K562 (cell line): ENCODE results near the gene WDFY2. TPM values are rescaled to one million over a fixed set of nuclear protein-coding genes. Genes with fewer than 3 reads are reported as not detected.

Experiments
- ATAC-seq: fragments of 200-7000 bp; cut with Tn5 transposase; 3 replicates; pipeline ENCODE4 v1.9.1; 2020; ENCODE audit warnings: moderate library complexity
- BruUV-seq: library from RNA; stranded (reverse); fragments of 400-500 nt; replicated peaks from 2 replicates; lab custom pipeline; 2021; lab: Mats Ljungman, UMichigan
- CTCF ChIA-PET: fragments of 300-600 bp; formaldehyde crosslinking; extraction: SDS; loops from one replicate; lab custom pipeline; 2021; ENCODE audit warnings: low intra/inter-chr PET ratio; lab: Yijun Ruan, JAX
- POLR2A ChIA-PET: fragments of 300-600, 350-650 bp; sonication (Branson Sonifier 250); formaldehyde crosslinking; extraction: SDS; loops from one replicate; lab custom pipeline; 2021; ENCODE audit warnings: antibody characterized with exemption, inconsistent platforms; lab: Yijun Ruan, JAX
- DNase-seq, 4 experiments: peaks; one replicate each; pipeline versions ENCODE4 v3.0.0 to v3.0.0-alpha.2; 2011 to 2018; ENCODE audit warnings: low spot score in 3 of 4, mixed read lengths in 3 of 4; ENCODE audit errors: extremely low read depth in 1 of 4
- FAIRE-seq: peaks from 2 replicates; lab custom pipeline; 2011; peaks lifted over from hg19 to GRCh38; lab: Jason Lieb, UNC
- H2AFZ ChIP-seq: 2 replicates; pipeline ENCODE4 v1.6.0; 2011; ENCODE audit warnings: low read depth, low read length, control low read depth, inconsistent platforms
- H3K27ac ChIP-seq: fragments of 200-600 bp; 3 replicates; pipeline ENCODE4 v1.8.0; 2011; ENCODE audit warnings: low read depth, mild to moderate bottlenecking, control low read depth, inconsistent platforms, low read length, moderate library complexity, mixed read lengths; ENCODE audit errors: extremely low read depth
- H3K27me3 ChIP-seq, 2 experiments: fragments of 300-600 bp in 1 of 2; 2 replicates in 1 of 2; 3 replicates in 1 of 2; pipeline versions ENCODE4 v1.6.0 to v1.8.0; 2011; ENCODE audit warnings: inconsistent platforms in 2 of 2, low read length in 2 of 2, mild to moderate bottlenecking in 1 of 2, mixed read lengths in 1 of 2, moderate library complexity in 1 of 2; ENCODE audit not compliant: control insufficient read depth in 2 of 2, insufficient read depth in 2 of 2
- H3K36me3 ChIP-seq: fragments of 300-600 bp; 3 replicates; pipeline ENCODE4 v1.8.0; 2011; ENCODE audit warnings: mild to moderate bottlenecking, low read length, inconsistent platforms; ENCODE audit not compliant: control insufficient read depth, insufficient read depth
- H3K4me1 ChIP-seq, 2 experiments: fragments of 200-600 bp in 1 of 2; replicated peaks in 1 of 2; 2 replicates in 1 of 2; 3 replicates in 1 of 2; pipeline versions ENCODE4 v1.5.1 to v1.8.0; 2011; ENCODE audit warnings: inconsistent platforms in 2 of 2, low read length in 2 of 2, mild to moderate bottlenecking in 1 of 2, mixed read lengths in 1 of 2, moderate library complexity in 1 of 2; ENCODE audit not compliant: control insufficient read depth in 2 of 2, insufficient read depth in 2 of 2
- H3K4me2 ChIP-seq: 2 replicates; pipeline ENCODE4 v1.6.1; 2011; ENCODE audit warnings: low read length, control low read depth, inconsistent platforms, mixed read lengths; ENCODE audit not compliant: insufficient read depth
- H3K4me3 ChIP-seq: fragments of 200-600 bp; sonication (generic), shearing (Covaris generic); 2 replicates; pipeline ENCODE4 v1.5.1; 2016; ENCODE audit warnings: control low read depth, inconsistent platforms
- H3K79me2 ChIP-seq: fragments of 200-600 bp; 3 replicates; pipeline ENCODE4 v1.8.0; 2011; ENCODE audit warnings: low read length, inconsistent platforms; ENCODE audit not compliant: control insufficient read depth, insufficient read depth
- H3K9ac ChIP-seq, 2 experiments: 2 replicates each; pipeline versions ENCODE4 v1.6.0 to v1.6.1; 2011; ENCODE audit warnings: low read depth in 2 of 2, low read length in 2 of 2, control low read depth in 1 of 2, inconsistent platforms in 1 of 2, mild to moderate bottlenecking in 1 of 2, mixed read lengths in 1 of 2; ENCODE audit not compliant: insufficient read depth in 1 of 2
- H3K9me1 ChIP-seq: one replicate; pipeline ENCODE4 v1.6.0; 2011; ENCODE audit warnings: inconsistent platforms, mild to moderate bottlenecking, low read length, moderate library complexity; ENCODE audit not compliant: control insufficient read depth, insufficient read depth
- H3K9me3 ChIP-seq: replicated peaks from 2 replicates; pipeline ENCODE4 v1.5.1; 2011; ENCODE audit warnings: low read depth, low read length, inconsistent platforms; ENCODE audit not compliant: control insufficient read depth, insufficient read depth
- H4K20me1 ChIP-seq: replicated peaks from 2 replicates; pipeline ENCODE4 v1.6.1; 2011; ENCODE audit warnings: low read length, inconsistent platforms, mixed read lengths; ENCODE audit not compliant: control insufficient read depth, insufficient read depth
- FOXJ2 ChIP-seq: fragments of 200-800 bp; sonication (Bioruptor generic); IDR thresholded peaks from 2 replicates; pipeline ENCODE4 v1.6.1; 2016; ENCODE audit warnings: missing genetic modification characterization, missing compliant biosample characterization
- KLF6 ChIP-seq: fragments of 250-450 bp; sonication (Bioruptor Pico); IDR thresholded peaks from 2 replicates; pipeline ENCODE4 v1.4.0; 2020; ENCODE audit warnings: mild to moderate bottlenecking, moderate library complexity, borderline replicate concordance
- MAFF ChIP-seq: IDR thresholded peaks from 2 replicates; pipeline ENCODE4 v1.6.1; 2012; ENCODE audit warnings: low read length, improper control_type of control experiment
- MEIS2 ChIP-seq: fragments of 450-650 bp; IDR thresholded peaks from 2 replicates; pipeline ENCODE4 v1.6.1; 2014; ENCODE audit warnings: mild to moderate bottlenecking; ENCODE audit not compliant: partially characterized antibody
- PKNOX1 ChIP-seq: fragments of 450-650 bp; IDR thresholded peaks from 2 replicates; pipeline ENCODE4 v1.6.1; 2016
- RB1 ChIP-seq: fragments of 450-650 bp; IDR thresholded peaks from 2 replicates; pipeline ENCODE4 v1.6.1; 2017; ENCODE audit warnings: low read depth, mild to moderate bottlenecking
- RFX1 ChIP-seq: fragments of 450-650 bp; IDR thresholded peaks from 2 replicates; pipeline ENCODE4 v1.6.1; 2016; ENCODE audit warnings: mild to moderate bottlenecking, moderate library complexity
- SOX6 ChIP-seq: fragments of 450-650 bp; IDR thresholded peaks from 2 replicates; pipeline ENCODE4 v1.6.1; 2014; ENCODE audit warnings: mild to moderate bottlenecking
- ZFP36 ChIP-seq: fragments of 150-350 bp; IDR thresholded peaks from 2 replicates; pipeline ENCODE4 v1.6.1; 2018; ENCODE audit warnings: low read length, low read depth; ENCODE audit not compliant: partially characterized antibody
- ZNF165 ChIP-seq: fragments of 250-450 bp; sonication (Bioruptor Pico); IDR thresholded peaks from 2 replicates; pipeline ENCODE4 v1.4.0; 2020; ENCODE audit warnings: borderline replicate concordance
- WGBS: fragments of 100-300 bp; shearing (Covaris generic); methylation state at CpG from one replicate; pipeline ENCODE4 v1.1.6; 2016; ENCODE audit warnings: low coverage, mixed read lengths; ENCODE audit not compliant: insufficient coverage; ENCODE audit errors: missing lambda C conversion rate; 5-methylcytosine and 5-hydroxymethylcytosine counted together
- in situ Hi-C: fragments of 300-500 bp; cut with MboI; formaldehyde crosslinking; loops from 4 replicates; pipeline ENCODE4 v1.15.0; 2018; ENCODE audit warnings: inconsistent platforms, mixed read lengths
- intact Hi-C: fragments of 100-400 bp; cut with micrococcal nuclease; formaldehyde crosslinking; loops from 2 replicates; pipeline ENCODE4 v1.14.2; 2022
- polyA plus RNA-seq, 8 experiments: library from polyadenylated mRNA; depleted of rRNA in 4 of 8; stranded (reverse) in 5 of 8; unstranded in 3 of 8; fragments of >200 nt; fragmentation: Nextera tagmentation in 2 of 8; fragmentation: Illumina TruSeq in 1 of 8; extraction: Ambion mirVana in 2 of 8; extraction: Trizol in 1 of 8; gene quantifications; 2 replicates each; pipeline versions ENCODE4 v1.2.1 to v1.2.3, GENCODE V29; 2011 to 2014; ENCODE audit warnings: inconsistent platforms in 1 of 8, missing spikeins in 1 of 8
- total RNA-seq, 7 experiments: library from RNA; depleted of rRNA in 6 of 7; stranded (reverse); fragments of >200 nt in 6 of 7; fragmentation: Illumina TruSeq in 2 of 7; extraction: Trizol in 2 of 7; gene quantifications; 2 replicates each; pipeline versions ENCODE4 v1.2.1 to v1.2.3, GENCODE V29; 2011 to 2021; ENCODE audit warnings: low replicate concordance in 1 of 7

The WDFY2 gene
- total and polyA plus RNA-seq, 9 of the 15 experiments (the other 6 are each of a cell fraction or from before 2014, with no cell fraction given): 0.66 to 6.4 (median 4.4) TPM

DNA sequence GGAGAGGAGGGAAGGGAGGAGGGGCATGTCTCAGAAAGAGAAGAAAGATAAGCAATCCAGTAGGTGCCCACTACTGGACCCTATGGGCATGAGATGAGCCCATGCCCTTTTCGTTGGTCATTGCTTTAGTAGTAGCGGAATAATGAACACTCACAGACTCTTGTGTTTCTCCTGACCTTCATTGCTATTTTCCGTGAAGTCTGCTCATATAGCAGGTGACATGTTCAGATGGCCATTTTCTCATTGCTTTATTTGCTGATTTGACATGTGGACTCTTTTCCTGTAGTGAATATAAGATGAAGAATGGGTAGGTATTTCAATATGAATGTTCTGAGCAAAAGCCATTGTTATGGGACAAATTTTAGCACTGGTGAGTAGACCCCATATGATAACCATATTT is 16.4 kb downstream of the WDFY2 start:
- Histone ChIP-seq H2AFZ (no peak overlapping the region), H4K20me1 (no peaks in the 10 kb centered on the region), H3K4me2 (no peak overlapping the region), H3K9me1 (no peaks in the 10 kb centered on the region), H3K4me3 (no peak overlapping the region), H3K27ac (no peak overlapping the region), H3K27me3 (no peaks in the 10 kb centered on the region), H3K36me3 (no peaks in the 10 kb centered on the region), H3K79me2 (peaks cover 10% of the 10 kb centered on the region; the same call in 2 of the 3 replicates), H3K9me3 (no peaks in the 10 kb centered on the region), H3K9ac (no peak overlapping the region), H3K4me1 (peaks cover 0 to 13% of the 10 kb centered on the region in 2 experiments; a peak in 3 of 5 replicates)
- no peak for TF ChIP-seq ZFP36
- no peak for TF ChIP-seq RB1
- intact Hi-C loops: no loop called here
- ChIA-PET POLR2A (no interaction called here), CTCF (no interaction called here)
- DNase-seq (no peak), ATAC-seq (no peak), FAIRE-seq (no peak)
- no TSS peak for BruUV-seq
- in situ Hi-C loops: no loop called here
- 83% methylated on average over 3 of the region's 3 CpGs for WGBS

DNA sequence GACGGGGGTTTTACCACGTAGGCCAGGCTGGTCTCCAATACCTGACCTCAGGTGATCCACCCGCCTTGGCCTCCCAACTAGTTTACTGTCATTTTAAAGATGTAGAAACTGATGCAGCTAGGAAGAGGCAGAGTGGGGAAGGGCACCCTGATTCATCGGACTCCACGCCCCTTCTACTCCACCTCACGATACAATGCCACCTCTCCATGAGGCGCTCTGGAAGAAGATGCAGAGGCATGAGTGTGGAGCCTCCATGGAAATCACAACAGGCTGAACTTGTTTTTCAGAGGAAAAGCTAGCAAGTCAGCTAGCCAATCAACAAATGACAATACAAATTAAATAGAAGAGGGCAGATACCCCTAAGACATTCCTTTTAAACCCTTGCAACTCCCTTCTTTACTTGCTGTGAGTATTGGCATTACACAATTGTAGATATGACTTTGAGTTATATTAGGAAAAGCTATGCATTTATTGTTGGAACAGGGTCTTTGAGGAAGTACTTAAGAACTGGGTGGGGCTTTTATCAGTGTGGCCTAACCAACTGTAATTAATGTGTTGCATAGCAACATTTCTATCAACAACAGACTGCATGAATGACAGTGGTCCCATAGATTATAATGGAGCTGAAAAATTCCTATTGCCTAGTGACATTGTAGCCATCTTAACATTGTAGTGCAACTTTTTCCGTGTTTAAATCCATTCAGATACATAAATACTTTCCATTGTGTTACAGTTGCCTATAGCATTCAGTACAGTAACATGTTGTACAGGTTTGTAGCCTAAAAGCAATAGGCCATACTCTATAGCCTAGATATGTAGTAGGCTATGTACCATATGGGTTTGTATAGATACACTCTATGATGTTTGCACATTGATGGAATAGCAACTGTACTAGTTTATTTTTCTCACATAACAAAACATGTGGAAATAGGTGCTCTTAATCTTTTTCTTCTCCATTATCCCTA is 17.6 kb downstream of the WDFY2 start:
- CTCF ChIA-PET: no interaction called here
- FAIRE-seq (no peak), ATAC-seq (peak; percentile 35; the same call in 1 of the 3 replicates), DNase-seq (peak in 1 of 4 experiments; percentile 9)
- no peaks in the 10 kb centered on the region for H3K9me1 ChIP-seq
- H3K27ac ChIP-seq: 0 out of 3 replicates have a peak overlapping the region, but pooled peaks have one; percentile 19
- no peaks in the 10 kb centered on the region for H3K27me3 ChIP-seq
- in situ Hi-C loops: no loop called here
- no peak overlapping the region for H3K4me3 ChIP-seq
- no TSS peak for BruUV-seq
- no peaks in the 10 kb centered on the region for H3K36me3 ChIP-seq
- H4K20me1 ChIP-seq: no peaks in the 10 kb centered on the region
- no peak for TF ChIP-seq ZNF165 (CRISPR knock-in tag)
- TF ChIP-seq MAFF: no peak
- peak; percentile 73 for TF ChIP-seq RFX1
- 0 out of 2 replicates have a peak, but pooled peaks have one; percentile 24 for TF ChIP-seq SOX6
- peak; percentile 94 for TF ChIP-seq FOXJ2 (tag)
- TF ChIP-seq KLF6: peak; percentile 16; the same call in 1 of the 2 replicates
- peak; percentile 32 for TF ChIP-seq MEIS2
- peak; percentile 72 for TF ChIP-seq PKNOX1
- H3K9ac ChIP-seq: no peak overlapping the region
- intact Hi-C loops: no loop called here
- no peaks in the 10 kb centered on the region for H3K9me3 ChIP-seq
- no peak overlapping the region for H2AFZ ChIP-seq
- POLR2A ChIA-PET: interaction anchor here (1.1 to 1.4 kb wide), 2 partner anchors 11 to 148 kb away, joined by 3 read pairs; no protein-coding TSS in a partner anchor
- WGBS: 67% methylated on average over 7 of the region's 8 CpGs
- H3K4me2 ChIP-seq: no peak overlapping the region
- peaks cover 0 to 13% of the 10 kb centered on the region in 2 experiments; a peak in 3 of 5 replicates for H3K4me1 ChIP-seq
- peaks cover 10% of the 10 kb centered on the region; the same call in 2 of the 3 replicates for H3K79me2 ChIP-seq
